Measurements from ENCODE around the gene GCN1.

GCN1 gene

GRCh38 chr12:120091371-120092090, 103.0 kb downstream of the GCN1 start:
- no peak for DNase-seq (ENCODE audit: low spot score)

- DNase-seq (ENCODE audit: low spot score), result no peak
These were observed 103.8 kb downstream of the GCN1 start for GRCh38 chr12:120090626-120091295.

- no peak for DNase-seq (ENCODE audit: low spot score)
These were observed 104.3 kb downstream of the GCN1 start for GRCh38 chr12:120090206-120090605.

GRCh38 chr12:120089796-120090195, 104.7 kb downstream of the GCN1 start:
- no peak for DNase-seq (ENCODE audit: low spot score)

- DNase-seq (ENCODE audit: low spot score), result no peak
These were observed 105.4 kb downstream of the GCN1 start for GRCh38 chr12:120089105-120089504.

- peak; percentile 98 for DNase-seq (ENCODE audit: low spot score)
These were observed 107.5 kb downstream of the GCN1 start for GRCh38 chr12:120086801-120087621.

GRCh38 chr12:120085920-120086645, 108.4 kb downstream of the GCN1 start:
- no peak for DNase-seq (ENCODE audit: low spot score)

GRCh38 chr12:120081641-120082040, 112.9 kb downstream of the GCN1 start:
- no peak for DNase-seq (ENCODE audit: low spot score)

- DNase-seq (ENCODE audit: low spot score), result peak; percentile 61
These were observed 114.8 kb downstream of the GCN1 start for GRCh38 chr12:120079411-120080400.

GRCh38 chr12:120078868-120079267, 115.6 kb downstream of the GCN1 start:
- no peak for DNase-seq (ENCODE audit: low spot score)

- no peak for DNase-seq (ENCODE audit: low spot score)
These were observed 117.3 kb downstream of the GCN1 start for GRCh38 chr12:120077260-120077659.
